NT2/D1 (cell line): ENCODE results near the gene HOXB5.

Experiments
- YY1 ChIP-seq: IDR thresholded peaks from 2 replicates; pipeline ENCODE4 v1.6.1; 2011; ENCODE audit not compliant: insufficient read length, insufficient read depth
- ZNF274 ChIP-seq: IDR thresholded peaks from 2 replicates; pipeline ENCODE4 v1.6.1; 2011; ENCODE audit warnings: mild to moderate bottlenecking, low read depth, low read length

DNA sequence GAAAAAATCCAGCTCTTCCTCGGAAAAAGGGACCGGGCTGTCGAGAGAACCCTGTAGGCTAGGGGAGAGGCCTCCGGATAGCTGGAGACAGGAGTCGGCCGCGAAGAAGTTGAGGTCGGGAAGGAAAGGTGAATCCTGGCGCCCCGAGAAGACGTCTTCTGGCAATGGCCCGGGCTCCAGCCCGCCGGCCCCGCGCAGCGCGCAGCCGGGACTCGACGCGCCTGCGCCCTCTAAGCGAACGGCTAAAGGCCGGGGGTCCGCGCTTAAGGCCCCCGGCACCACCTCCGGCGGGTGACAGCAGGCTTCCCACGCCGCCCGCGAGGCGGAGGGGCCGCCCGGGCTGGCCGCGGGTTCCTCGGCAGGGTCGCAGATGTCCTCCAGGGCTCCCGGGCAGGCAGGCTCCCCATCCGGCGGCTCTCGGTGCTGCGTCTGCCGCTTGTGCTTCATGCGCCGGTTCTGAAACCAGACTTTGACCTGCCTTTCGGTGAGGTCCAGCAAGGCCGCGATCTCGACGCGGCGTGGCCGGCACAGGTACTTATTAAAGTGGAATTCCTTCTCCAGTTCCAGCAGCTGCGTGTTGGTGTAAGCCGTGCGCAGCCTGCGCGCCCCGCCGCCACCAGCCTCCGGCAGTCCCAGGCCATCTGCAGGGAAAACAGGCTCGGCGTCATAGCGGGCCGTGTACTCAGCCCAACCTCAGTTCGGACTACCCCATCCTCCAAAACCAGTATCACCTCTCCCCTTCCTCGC is 50.3 kb downstream of the HOXB5 start:
- TF ChIP-seq YY1 (no peak), ZNF274 (no peak)
